WERI-Rb-1 (cell line): ENCODE results near the gene BCAR1.
"Not testable (repeated sequence)": the region's sequence is repeated elsewhere in the genome, so short reads cannot be mapped to it uniquely, and the experiment has no call there.

Experiments used
- DNase-seq: peaks from one replicate; pipeline ENCODE4 v3.0.0-alpha.2; 2020
- H3K27ac ChIP-seq: fragments of 250-450 bp; sonication (Bioruptor Pico); 2 replicates; pipeline ENCODE4 v1.5.1; 2020; ENCODE audit warnings: mild to moderate bottlenecking, moderate library complexity
- H3K27me3 ChIP-seq: fragments of 250-450 bp; sonication (Bioruptor Pico); 2 replicates; pipeline ENCODE4 v1.5.1; 2021; ENCODE audit warnings: mild to moderate bottlenecking, low read depth, moderate library complexity; ENCODE audit not compliant: insufficient read depth, severe bottlenecking
- H3K36me3 ChIP-seq: fragments of 250-450 bp; sonication (Bioruptor Pico); 2 replicates; pipeline ENCODE4 v1.5.1; 2020; ENCODE audit warnings: mild to moderate bottlenecking, moderate library complexity
- H3K4me3 ChIP-seq: 2 replicates; pipeline ENCODE4 v1.5.1; 2011; ENCODE audit warnings: low read depth, mild to moderate bottlenecking, control low read depth, low read length
- H3K9me3 ChIP-seq: fragments of 250-450 bp; sonication (Bioruptor Pico); 2 replicates; pipeline ENCODE4 v1.5.1; 2021; ENCODE audit warnings: mild to moderate bottlenecking, moderate library complexity; ENCODE audit not compliant: severe bottlenecking
- CTCF ChIP-seq: IDR thresholded peaks from 2 replicates; pipeline ENCODE4 v1.5.1; 2011; ENCODE audit warnings: low read depth, mild to moderate bottlenecking, control low read depth, inconsistent platforms, low read length

The BCAR1 gene

DNA sequence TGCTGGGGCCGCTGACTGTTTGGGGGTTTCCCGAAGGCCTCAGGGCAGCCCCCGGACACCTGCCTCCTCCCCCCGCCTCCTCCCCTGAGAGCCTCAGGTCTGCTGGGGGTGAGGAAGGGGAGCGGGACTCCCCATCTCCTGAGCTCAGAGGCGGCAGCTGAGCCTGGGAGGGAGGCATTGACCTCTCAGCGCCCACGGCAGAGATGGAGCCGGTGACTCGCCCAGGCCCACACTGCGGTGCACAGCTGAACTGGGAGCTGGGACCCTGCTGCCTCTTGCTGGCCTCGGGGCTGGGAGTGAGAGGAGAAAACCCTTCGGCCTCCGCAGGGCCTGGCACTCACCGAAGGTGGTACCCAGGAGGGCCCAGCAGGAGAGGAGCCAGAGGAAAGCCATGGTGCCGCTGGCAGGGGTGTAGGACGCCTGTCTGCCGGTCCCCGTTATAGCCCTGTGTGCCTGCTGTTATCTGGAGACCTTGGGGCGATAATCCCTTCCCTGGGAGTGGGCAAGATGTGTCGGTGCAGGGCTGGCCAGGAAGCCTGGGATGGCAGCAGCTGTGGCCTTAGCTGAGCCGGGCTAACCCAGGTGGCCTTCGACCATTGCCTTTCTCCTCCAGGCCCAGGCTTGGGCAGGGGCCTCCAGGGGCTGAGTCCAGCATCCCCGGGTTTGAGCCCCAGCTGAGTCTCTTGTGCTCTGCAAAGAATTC is 44.5 kb downstream of the BCAR1 start, which contains the start of gene CTRB2:
Gene CTRB2, minus strand, starts transcription at position 413 of the 703 bp plus-strand sequence. Its CDS starts 20 bp downstream, at position 393.
- Histone ChIP-seq H3K36me3 (no peaks in the 10 kb centered on the region), H3K4me3 (no peak within 1 kb of the TSS), H3K27me3 (no peaks in the 10 kb centered on the region), H3K27ac (no peak within 1 kb of the TSS), H3K9me3 (no peaks in the 10 kb centered on the region)
- no peak for DNase-seq
- no peak for TF ChIP-seq CTCF

GRCh38 chr16:75205961-75206748 is 45.3 kb downstream of the BCAR1 start:
- H3K27me3 ChIP-seq, H3K36me3 ChIP-seq, H3K4me3 ChIP-seq, DNase-seq, H3K27ac ChIP-seq, H3K9me3 ChIP-seq: not testable (repeated sequence)

DNA sequence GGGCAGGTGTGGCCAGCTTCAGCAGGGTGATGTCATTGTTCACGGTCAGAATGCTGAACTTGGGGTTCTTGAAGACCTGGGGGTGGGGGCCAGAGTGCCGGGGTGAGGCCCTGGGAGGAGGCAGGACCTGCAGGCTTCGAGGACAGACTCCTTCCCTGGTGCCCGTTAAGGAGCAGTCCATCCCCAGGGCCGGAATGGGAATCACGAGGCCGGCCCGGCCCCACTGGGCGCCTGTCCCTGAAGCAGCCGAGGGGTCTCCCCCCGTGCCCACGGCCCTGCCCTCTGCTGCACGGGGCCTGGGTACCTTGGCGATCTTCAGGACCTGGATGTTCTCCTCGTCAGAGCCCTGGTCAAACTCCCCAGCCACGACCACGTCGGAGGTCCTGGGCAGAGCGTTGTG is 46.0 kb downstream of the BCAR1 start:
- H3K4me3 ChIP-seq, DNase-seq, H3K27me3 ChIP-seq, H3K27ac ChIP-seq, H3K9me3 ChIP-seq, H3K36me3 ChIP-seq: not testable (repeated sequence)

DNA sequence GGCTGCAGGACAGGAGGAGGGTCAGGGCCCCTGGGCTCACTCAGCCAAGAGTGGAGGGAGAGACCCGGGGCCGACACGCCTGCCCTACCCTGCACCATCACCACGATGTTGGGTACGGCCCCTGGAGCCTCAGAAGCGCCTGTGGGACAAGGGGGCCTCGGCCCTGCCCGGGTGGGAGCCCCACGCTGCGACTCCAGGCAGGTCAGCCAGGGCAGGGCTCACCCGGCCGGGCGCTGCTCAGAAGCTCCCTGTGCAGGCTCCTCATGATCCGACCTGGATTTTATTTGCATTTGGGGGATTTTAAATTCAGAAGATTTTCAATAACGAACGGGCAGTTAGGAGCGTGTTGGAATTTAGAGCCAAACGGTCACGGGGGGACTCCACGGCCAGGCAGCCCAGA is 46.5 kb downstream of the BCAR1 start:
- not testable (repeated sequence) for H3K27me3 ChIP-seq, H3K4me3 ChIP-seq, H3K9me3 ChIP-seq, H3K36me3 ChIP-seq, H3K27ac ChIP-seq, DNase-seq

DNA sequence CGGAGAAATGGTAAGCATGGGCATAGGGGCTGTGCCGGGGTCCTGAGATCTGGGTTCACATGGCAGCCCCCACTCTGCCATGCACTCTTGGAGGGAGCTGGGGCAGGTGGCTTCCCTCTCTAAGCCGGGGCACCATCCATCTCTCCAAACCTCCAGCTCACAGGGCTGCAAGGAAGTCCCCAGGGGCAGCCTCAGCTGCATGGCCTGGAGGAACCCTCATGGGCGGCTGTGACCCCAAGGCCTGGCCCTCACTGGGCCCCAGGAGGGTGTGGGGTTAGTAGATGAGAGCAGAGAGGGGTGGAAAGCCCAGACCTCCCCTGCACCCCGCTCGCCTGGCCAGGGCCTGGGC is 47.0 kb downstream of the BCAR1 start:
- H3K36me3 ChIP-seq: no peaks in the 10 kb centered on the region
- no peak overlapping the region for H3K4me3 ChIP-seq
- H3K27me3 ChIP-seq: no peaks in the 10 kb centered on the region
- DNase-seq: no peak
- TF ChIP-seq CTCF: no peak
- no peaks in the 10 kb centered on the region for H3K9me3 ChIP-seq
- H3K27ac ChIP-seq: no peak overlapping the region

DNA sequence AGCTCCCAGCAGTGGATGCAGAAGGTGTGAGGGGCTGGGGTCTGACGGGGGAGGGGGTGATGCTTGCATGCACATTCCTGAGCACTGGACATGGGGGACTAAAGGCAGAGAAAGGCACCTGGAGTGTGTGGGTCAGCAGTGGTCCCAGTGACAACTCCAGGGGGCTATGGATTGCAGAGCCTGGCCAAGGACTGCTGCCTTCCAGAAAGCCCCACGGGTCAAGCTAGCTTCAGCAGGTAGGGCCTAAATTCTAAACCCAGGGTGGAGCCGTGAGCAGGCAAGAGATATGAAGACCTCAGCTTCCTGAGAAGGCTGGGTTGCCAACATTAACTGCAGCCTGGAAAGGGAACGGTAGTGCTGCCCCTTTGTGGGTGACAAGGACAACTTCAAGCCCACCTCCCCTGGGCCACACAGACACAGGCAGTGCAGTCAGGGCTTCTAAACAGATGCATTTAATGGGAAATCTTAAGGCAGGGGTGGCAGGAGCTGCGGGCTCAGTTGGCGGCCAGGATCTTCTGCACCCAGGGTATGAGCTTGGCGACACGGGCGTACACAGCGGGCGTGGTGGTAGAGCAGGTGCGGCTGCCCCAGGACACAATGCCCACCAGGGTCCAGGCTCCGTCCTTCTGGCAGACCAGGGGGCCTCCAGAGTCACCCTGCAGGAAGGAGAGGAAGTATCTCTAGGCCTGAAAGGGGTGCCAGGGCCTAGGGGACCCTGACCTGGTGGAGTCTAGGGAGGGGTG is 47.6 kb downstream of the BCAR1 start:
- DNase-seq: no peak
- Histone ChIP-seq H3K27ac (no peak overlapping the region), H3K4me3 (no peak overlapping the region), H3K27me3 (no peaks in the 10 kb centered on the region), H3K9me3 (no peaks in the 10 kb centered on the region), H3K36me3 (no peaks in the 10 kb centered on the region)
- TF ChIP-seq CTCF: no peak

DNA sequence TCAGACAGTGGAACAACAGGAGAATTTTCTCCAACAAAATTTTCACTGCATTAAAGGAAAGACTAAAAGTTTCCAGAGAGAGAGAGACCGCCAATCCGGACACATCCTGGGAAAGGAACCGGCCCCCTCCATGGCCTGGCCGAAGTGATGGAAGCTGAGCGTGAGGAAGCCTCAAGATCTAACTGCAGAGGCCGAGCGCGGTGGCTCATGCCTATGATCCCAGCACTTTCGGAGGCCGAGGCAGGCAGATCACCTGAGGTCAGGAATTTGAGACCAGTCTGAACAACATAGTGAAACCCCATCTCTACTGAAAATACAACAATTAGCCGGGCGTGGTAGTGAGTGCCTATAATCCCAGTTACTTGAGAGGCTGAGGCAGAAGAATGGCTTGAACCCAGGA is 48.3 kb downstream of the BCAR1 start:
- DNase-seq: no peak
- no peaks in the 10 kb centered on the region for H3K27me3 ChIP-seq
- no peak overlapping the region for H3K4me3 ChIP-seq
- H3K36me3 ChIP-seq: no peaks in the 10 kb centered on the region
- H3K27ac ChIP-seq: no peak overlapping the region
- no peaks in the 10 kb centered on the region for H3K9me3 ChIP-seq
- TF ChIP-seq CTCF: no peak
